Neural cell (in vitro differentiated cells): Measurements from ENCODE around the gene MRPL38. TPM values are rescaled to one million over a fixed set of nuclear protein-coding genes. Genes with fewer than 3 reads are reported as not detected.

Source experiments
- polyA plus RNA-seq: library from polyadenylated mRNA; depleted of rRNA; stranded (reverse); fragments of >200 nt; gene quantifications from 2 replicates; pipeline ENCODE4 v1.2.3, GENCODE V29; 2014

The MRPL38 gene
- polyA plus RNA-seq, 1 donor from 2014 or later, result 91.2 TPM

Other genes starting within 250 kb of the MRPL38 start
- 9.6 and 15.7 TPM in 2 replicates for gene RECQL5, start 237.7 kb downstream of the MRPL38 start, polyA plus RNA-seq
- 129 and 156 TPM in 2 replicates for gene SAP30BP, start 237.5 kb downstream of the MRPL38 start, polyA plus RNA-seq
- not detected in 2 replicates for gene ITGB4, start 183.4 kb downstream of the MRPL38 start, polyA plus RNA-seq
- gene GALK1, start 139.7 kb downstream of the MRPL38 start, polyA plus RNA-seq, result 4.8 TPM in 2 replicates
- 28.1 and 29.9 TPM in 2 replicates for gene UNK, start 120.1 kb downstream of the MRPL38 start, polyA plus RNA-seq
- 1.2 and 6.9 TPM in 2 replicates for gene UNC13D, start 60.5 kb downstream of the MRPL38 start, polyA plus RNA-seq
- 21.4 and 21.7 TPM in 2 replicates for gene WBP2, start 49.5 kb downstream of the MRPL38 start, polyA plus RNA-seq
- 0.54 and 0.67 TPM in 2 replicates for gene TRIM47, start 26.3 kb downstream of the MRPL38 start, polyA plus RNA-seq
- gene TRIM65, start 7.9 kb downstream of the MRPL38 start, polyA plus RNA-seq, result 1.5 and 1.7 TPM in 2 replicates
- 11.7 and 13.5 TPM in 2 replicates for gene FBF1, start 36.2 kb upstream of the MRPL38 start, polyA plus RNA-seq
- 30.1 and 31.2 TPM in 2 replicates for gene ACOX1, start 74.3 kb upstream of the MRPL38 start, polyA plus RNA-seq
- gene TEN1, start 74.4 kb upstream of the MRPL38 start, polyA plus RNA-seq, result 33.1 and 41.3 TPM in 2 replicates
- gene CDK3, start 96.0 kb upstream of the MRPL38 start, polyA plus RNA-seq, result 29.2 and 42.8 TPM in 2 replicates
- not detected in 2 replicates for gene EVPL, start 122.4 kb upstream of the MRPL38 start, polyA plus RNA-seq
- gene SRP68, start 167.6 kb upstream of the MRPL38 start, polyA plus RNA-seq, result 22.3 and 26.3 TPM in 2 replicates
- not detected in 2 replicates for gene GALR2, start 169.9 kb upstream of the MRPL38 start, polyA plus RNA-seq
- 0.10 TPM in 1 of 2 replicates, not detected in the other for gene ZACN, start 174.3 kb upstream of the MRPL38 start, polyA plus RNA-seq
- gene EXOC7, start 198.9 kb upstream of the MRPL38 start, polyA plus RNA-seq, result 146 and 180 TPM in 2 replicates
- gene FOXJ1, start 236.4 kb upstream of the MRPL38 start, polyA plus RNA-seq, result 0.56 and 0.84 TPM in 2 replicates